Stimulated activated CD4-positive, alpha-beta T cell treated with anti-CD3 and anti-CD28 coated beads, TNF-alpha, amount 100 ng/mL, for 24 hours (primary cell): ENCODE results near the gene ZNF276.

ENCODE experiments used
- DNase-seq, 3 experiments: peaks; one replicate each; pipeline ENCODE4 v3.0.0-alpha.2; 2020; ENCODE audit warnings: low read depth in 3 of 3

The ZNF276 gene

GRCh38 chr16:89785523-89786155, 64.3 kb downstream of the ZNF276 start:
- DNase-seq, result no peak

- DNase-seq, result no peak
Observed at GRCh38 chr16:89786474-89787364, 65.4 kb downstream of the ZNF276 start.

DNA sequence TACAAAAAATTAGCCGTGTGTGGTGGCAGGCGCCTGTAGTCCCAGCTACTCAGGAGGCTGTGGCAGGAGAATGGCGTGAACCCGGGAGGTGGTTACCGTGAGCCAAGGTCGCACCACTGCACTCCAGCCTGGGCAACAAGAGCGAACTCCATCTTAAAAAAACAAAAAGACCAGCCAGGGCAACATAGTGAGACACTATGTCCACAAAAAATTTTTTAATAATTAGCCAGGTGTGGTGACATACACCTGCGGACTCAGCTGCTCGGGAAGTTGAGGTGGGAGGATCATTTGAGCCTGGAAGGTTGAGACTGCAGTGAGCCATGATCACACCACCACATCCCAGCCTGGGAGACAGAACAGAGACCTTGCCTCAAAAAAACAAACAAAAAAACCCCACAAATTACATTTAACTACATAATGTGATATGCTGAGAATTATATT, 66.0 kb downstream of the ZNF276 start:
- no peak for DNase-seq
